ENCODE data around the gene FAM227B.

GRCh38 chr15:49652922-49653321, 32.3 kb upstream of the FAM227B start:
- TF ChIP-seq, protein P1, sequence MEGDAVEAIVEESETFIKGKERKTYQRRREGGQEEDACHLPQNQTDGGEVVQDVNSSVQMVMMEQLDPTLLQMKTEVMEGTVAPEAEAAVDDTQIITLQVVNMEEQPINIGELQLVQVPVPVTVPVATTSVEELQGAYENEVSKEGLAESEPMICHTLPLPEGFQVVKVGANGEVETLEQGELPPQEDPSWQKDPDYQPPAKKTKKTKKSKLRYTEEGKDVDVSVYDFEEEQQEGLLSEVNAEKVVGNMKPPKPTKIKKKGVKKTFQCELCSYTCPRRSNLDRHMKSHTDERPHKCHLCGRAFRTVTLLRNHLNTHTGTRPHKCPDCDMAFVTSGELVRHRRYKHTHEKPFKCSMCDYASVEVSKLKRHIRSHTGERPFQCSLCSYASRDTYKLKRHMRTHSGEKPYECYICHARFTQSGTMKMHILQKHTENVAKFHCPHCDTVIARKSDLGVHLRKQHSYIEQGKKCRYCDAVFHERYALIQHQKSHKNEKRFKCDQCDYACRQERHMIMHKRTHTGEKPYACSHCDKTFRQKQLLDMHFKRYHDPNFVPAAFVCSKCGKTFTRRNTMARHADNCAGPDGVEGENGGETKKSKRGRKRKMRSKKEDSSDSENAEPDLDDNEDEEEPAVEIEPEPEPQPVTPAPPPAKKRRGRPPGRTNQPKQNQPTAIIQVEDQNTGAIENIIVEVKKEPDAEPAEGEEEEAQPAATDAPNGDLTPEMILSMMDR (IDR thresholded peaks at IDR 0.05): no peak
- no peak for TF ChIP-seq POLR2A (IDR thresholded peaks at IDR 0.05)
